Measurements from ENCODE around the gene ABHD16B. TPM values are rescaled to one million over a fixed set of nuclear protein-coding genes. Genes with fewer than 3 reads are reported as not detected.

The ABHD16B gene
- total RNA-seq, 4 donors from 2014 or later = not detected

GRCh38 chr20:63831646-63831992 lies 29.7 kb upstream of the ABHD16B start:
- Histone ChIP-seq H3K4me3 (peak overlapping the region; percentile 34 to 72 (median 62)), H3K27me3 (peaks cover 0 to 18% of the 10 kb centered on the region in 2 donors), H3K4me1 (peaks cover 0 to 52% (median 11%) of the 10 kb centered on the region in 4 donors)

DNA sequence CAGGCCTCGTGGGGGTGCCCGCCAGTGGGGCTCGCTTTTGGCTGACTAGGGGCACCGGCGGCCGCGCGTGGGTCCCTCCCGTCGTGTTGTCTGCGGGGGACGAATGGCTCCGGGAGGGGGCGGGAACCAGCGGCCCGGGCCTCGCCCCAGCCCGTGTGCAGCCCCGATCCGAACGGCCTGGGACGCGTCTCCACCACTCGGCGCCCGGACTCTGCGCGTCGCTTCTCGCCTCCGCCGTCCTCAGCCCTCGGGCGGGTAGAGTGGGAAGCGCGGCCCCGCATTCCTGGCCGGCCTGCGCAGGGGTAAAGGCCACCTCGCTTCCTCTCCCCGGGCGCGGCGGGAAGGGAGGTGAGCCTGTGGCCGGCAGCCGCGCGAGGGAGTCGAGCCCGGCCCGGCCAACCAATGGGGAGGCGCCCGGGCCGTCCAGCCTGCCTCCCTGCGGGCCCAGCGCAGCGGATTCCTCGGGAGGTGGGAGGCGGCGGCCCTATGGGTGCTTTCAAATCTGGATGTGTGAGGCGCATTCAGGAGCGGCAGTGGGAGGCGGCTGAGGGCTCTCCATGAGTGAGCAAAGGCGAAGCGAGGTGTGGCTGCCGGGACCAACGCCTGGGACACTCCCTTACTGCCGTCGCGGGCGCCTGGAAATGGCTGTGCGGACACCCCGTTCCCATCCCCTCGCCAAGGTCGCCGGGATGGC lies 29.2 kb upstream of the ABHD16B start:
- DNase-seq = peak in 2 of 3 donors; percentile 58 to 74
- Histone ChIP-seq H3K4me3 (peak overlapping the region; percentile 34 to 72 (median 62)), H3K36me3 (no peaks in the 10 kb centered on the region), H3K27me3 (peaks cover 0 to 18% of the 10 kb centered on the region in 2 donors), H3K4me1 (peaks cover 0 to 52% (median 11%) of the 10 kb centered on the region in 4 donors), H3K9me3 (no peaks in the 10 kb centered on the region), H3K27ac (peak overlapping the region; percentile 53 to 76 (median 62))
- TF ChIP-seq CTCF (IDR thresholded peaks at IDR 0.05) (peak in 1 of 6 experiments; percentile 9), POLR2A (IDR thresholded peaks at IDR 0.05) (no peak)

More at GRCh38 chr20:63831646-63831992, 29.7 kb upstream of the ABHD16B start:
- Histone ChIP-seq H3K36me3 (no peaks in the 10 kb centered on the region), H3K9me3 (no peaks in the 10 kb centered on the region), H3K27ac (peak overlapping the region; percentile 53 to 76 (median 62))
- no peak for DNase-seq
- TF ChIP-seq POLR2A (IDR thresholded peaks at IDR 0.05) (no peak), CTCF (IDR thresholded peaks at IDR 0.05) (no peak)

GRCh38 chr20:63833776-63834490 lies 27.4 kb upstream of the ABHD16B start:
- Histone ChIP-seq H3K4me1 (peaks cover 0 to 47% (median 11%) of the 10 kb centered on the region in 4 donors), H3K36me3 (no peaks in the 10 kb centered on the region), H3K27ac (peak overlapping the region in 3 of 4 donors; percentile 10 to 38 (median 31)), H3K9me3 (no peaks in the 10 kb centered on the region), H3K27me3 (peaks cover 0 to 14% of the 10 kb centered on the region in 2 donors), H3K4me3 (no peak overlapping the region)
- TF ChIP-seq CTCF (IDR thresholded peaks at IDR 0.05) = no peak
- TF ChIP-seq POLR2A (IDR thresholded peaks at IDR 0.05) = no peak
- no peak for DNase-seq

DNA sequence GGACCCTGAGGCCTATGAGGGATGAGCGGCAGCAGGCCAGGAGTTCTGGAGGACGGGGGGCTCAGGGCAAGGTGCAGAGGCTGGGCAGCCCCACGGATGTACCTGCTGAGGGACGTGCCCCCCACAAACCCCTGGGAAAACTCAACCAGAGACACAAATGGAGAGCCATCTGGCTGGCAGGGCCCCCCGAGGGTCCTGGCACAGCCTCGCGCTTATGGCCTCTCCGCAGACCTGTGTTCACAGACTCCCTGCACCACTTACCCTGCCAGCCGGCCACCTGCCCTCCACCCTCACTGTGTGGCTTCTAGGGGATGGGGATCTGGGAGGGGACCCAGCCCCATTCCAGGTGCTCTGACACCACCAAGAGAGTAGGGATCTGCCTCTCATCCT lies 26.8 kb upstream of the ABHD16B start:
- Histone ChIP-seq H3K4me3 (no peak overlapping the region), H3K27ac (peak overlapping the region in 3 of 4 donors; percentile 10 to 38 (median 31)), H3K9me3 (no peaks in the 10 kb centered on the region), H3K4me1 (peaks cover 0 to 41% (median 11%) of the 10 kb centered on the region in 4 donors), H3K36me3 (no peaks in the 10 kb centered on the region), H3K27me3 (peaks cover 0 to 10% of the 10 kb centered on the region in 2 donors)
- no peak for DNase-seq
- TF ChIP-seq POLR2A (IDR thresholded peaks at IDR 0.05) (no peak), CTCF (IDR thresholded peaks at IDR 0.05) (no peak)

GRCh38 chr20:63835021-63835858 lies 26.1 kb upstream of the ABHD16B start:
- Histone ChIP-seq H3K36me3 (no peaks in the 10 kb centered on the region), H3K4me3 (no peak overlapping the region), H3K9me3 (no peaks in the 10 kb centered on the region), H3K4me1 (peaks cover 0 to 34% (median 8%) of the 10 kb centered on the region in 4 donors), H3K27ac (peak overlapping the region in 2 of 4 donors; percentile 35 to 38), H3K27me3 (peaks cover 0 to 3% of the 10 kb centered on the region in 2 donors)
- DNase-seq = peak in 2 of 3 donors; percentile 41 to 80
- no peak for TF ChIP-seq POLR2A (IDR thresholded peaks at IDR 0.05)
- no peak for TF ChIP-seq CTCF (IDR thresholded peaks at IDR 0.05)

All from Peyer's patch (tissue), 4 donors.